Endothelial cell of umbilical vein (primary cell): ENCODE data around the gene GANC. TPM values are rescaled to one million over a fixed set of nuclear protein-coding genes. Genes with fewer than 3 reads are reported as not detected.

Source experiments
- BruUV-seq: library from RNA; stranded (reverse); fragments of 400-500 nt; replicated peaks from 2 replicates; lab custom pipeline; 2021; lab: Mats Ljungman, UMichigan
- CTCF ChIA-PET: fragments of 300-600, 350-600 bp; sonication (Branson Sonifier 250); formaldehyde crosslinking; loops from one replicate; lab custom pipeline; 2021; ENCODE audit warnings: antibody characterized with exemption, inconsistent platforms; lab: Charles Lee
- POLR2A ChIA-PET: fragments of 300-600, 350-600 bp; sonication (Branson Sonifier 250); formaldehyde crosslinking; loops from one replicate; lab custom pipeline; 2021; ENCODE audit warnings: antibody characterized with exemption, inconsistent platforms; lab: Charles Lee
- DNase-seq: peaks from one replicate; pipeline ENCODE4 v3.0.0-alpha.2; 2011; ENCODE audit warnings: low read depth, low spot score
- FAIRE-seq: peaks from 2 replicates; lab custom pipeline; 2011; peaks lifted over from hg19 to GRCh38; lab: Jason Lieb, UNC
- H2AFZ ChIP-seq: 2 replicates; pipeline ENCODE4 v1.6.0; 2012; ENCODE audit warnings: low read depth, low read length, control low read depth, inconsistent platforms
- H3K27ac ChIP-seq: 2 replicates; pipeline ENCODE4 v1.5.1; 2011; ENCODE audit warnings: low read depth, mild to moderate bottlenecking, control low read depth, low read length, moderate library complexity; ENCODE audit not compliant: insufficient read depth
- H3K27me3 ChIP-seq, 2 experiments: 2 replicates each; pipeline versions ENCODE4 v1.6.0 to v1.6.1; 2011; ENCODE audit warnings: low read length in 2 of 2, mixed read lengths in 1 of 2; ENCODE audit not compliant: control insufficient read depth in 2 of 2, insufficient read depth in 2 of 2
- H3K36me3 ChIP-seq, 2 experiments: 2 replicates in 1 of 2; 3 replicates in 1 of 2; pipeline ENCODE4 v1.5.1; 2011; ENCODE audit warnings: low read length in 2 of 2, mild to moderate bottlenecking in 1 of 2, moderate library complexity in 1 of 2; ENCODE audit not compliant: control insufficient read depth in 2 of 2, insufficient read depth in 2 of 2; ENCODE audit errors: extremely low read depth in 1 of 2
- H3K4me1 ChIP-seq: 3 replicates; pipeline ENCODE4 v1.5.1; 2011; ENCODE audit warnings: mild to moderate bottlenecking, low read length; ENCODE audit not compliant: control insufficient read depth, insufficient read depth; ENCODE audit errors: extremely low read depth
- H3K4me2 ChIP-seq: 2 replicates; pipeline ENCODE4 v1.6.1; 2011; ENCODE audit warnings: low read length, control low read depth, mixed read lengths; ENCODE audit not compliant: insufficient read depth
- H3K4me3 ChIP-seq, 3 experiments: fragments of 200-600 bp in 1 of 3; sonication (generic), shearing (Covaris generic) in 1 of 3; replicated peaks in 1 of 3; 2 replicates each; pipeline ENCODE4 v1.5.1; 2011 to 2016; ENCODE audit warnings: control low read depth in 3 of 3, low read length in 3 of 3, mild to moderate bottlenecking in 2 of 3, inconsistent platforms in 1 of 3, low read depth in 1 of 3, moderate library complexity in 1 of 3; ENCODE audit not compliant: insufficient read depth in 1 of 3
- H3K79me2 ChIP-seq: 2 replicates; pipeline ENCODE4 v1.6.0; 2012; ENCODE audit warnings: low read length, inconsistent platforms; ENCODE audit not compliant: control insufficient read depth, insufficient read depth
- H3K9ac ChIP-seq: replicated peaks from 2 replicates; pipeline ENCODE3; 2011; ENCODE audit warnings: low read length, control low read depth; ENCODE audit not compliant: insufficient read depth; ENCODE audit errors: extremely low read depth
- H3K9me1 ChIP-seq: replicated peaks from 3 replicates; pipeline ENCODE4 v1.6.0; 2011; ENCODE audit warnings: mild to moderate bottlenecking, low read length; ENCODE audit not compliant: control insufficient read depth, insufficient read depth; ENCODE audit errors: extremely low read depth
- H3K9me3 ChIP-seq: replicated peaks from 2 replicates; pipeline ENCODE4 v1.5.1; 2012; ENCODE audit warnings: low read length, inconsistent platforms; ENCODE audit not compliant: control insufficient read depth, insufficient read depth
- H4K20me1 ChIP-seq: replicated peaks from 2 replicates; pipeline ENCODE3; 2011; ENCODE audit warnings: mild to moderate bottlenecking, low read length; ENCODE audit not compliant: control insufficient read depth, insufficient read depth; ENCODE audit errors: extremely low read depth
- CTCF ChIP-seq, 2 donors: IDR thresholded peaks; 1 replicate in 1 of 2; 2 replicates in 1 of 2; pipeline ENCODE4 v1.5.1; 2011; ENCODE audit warnings: low read length in 2 of 2, mild to moderate bottlenecking in 2 of 2, moderate library complexity in 2 of 2, control low read depth in 1 of 2, inconsistent platforms in 1 of 2, low read depth in 1 of 2; ENCODE audit not compliant: insufficient read depth in 1 of 2; ENCODE audit errors: extremely low read depth in 1 of 2
- EZH2 ChIP-seq: IDR thresholded peaks from 2 replicates; pipeline ENCODE4 v1.6.1; 2012; ENCODE audit warnings: borderline replicate concordance, low read depth, mild to moderate bottlenecking, moderate library complexity, low read length, inconsistent platforms; ENCODE audit not compliant: severe bottlenecking
- FOS ChIP-seq: IDR thresholded peaks from 2 replicates; pipeline ENCODE4 v1.6.1; 2011; ENCODE audit warnings: mild to moderate bottlenecking, low read length, moderate library complexity, borderline replicate concordance; ENCODE audit not compliant: insufficient read depth
- JUN ChIP-seq: IDR thresholded peaks from 2 replicates; pipeline ENCODE4 v1.6.1; 2011; ENCODE audit warnings: borderline replicate concordance, low read depth; ENCODE audit not compliant: insufficient read length, insufficient read depth
- MAX ChIP-seq: IDR thresholded peaks from 2 replicates; pipeline ENCODE4 v1.6.1; 2011; ENCODE audit not compliant: insufficient read depth, insufficient read length
- MYC ChIP-seq: IDR thresholded peaks from one replicate; pipeline ENCODE4 v1.6.1; 2011; ENCODE audit warnings: mild to moderate bottlenecking, low read depth, low read length
- POLR2AphosphoS5 ChIP-seq: IDR thresholded peaks from 2 replicates; pipeline ENCODE4 v1.6.1; 2012; ENCODE audit warnings: low read depth, mild to moderate bottlenecking, control low read depth, low read length, moderate library complexity; ENCODE audit not compliant: insufficient read depth
- dilution Hi-C: fragments of 300-500 bp; cut with MboI; formaldehyde crosslinking; loops from one replicate; pipeline ENCODE4 v1.15.0; 2019; ENCODE audit warnings: low sequenced_read_pairs; ENCODE audit not compliant: extremely low pct_ligation_motif_present
- intact Hi-C: fragments of 100-400 bp; cut with micrococcal nuclease; formaldehyde crosslinking; loops from one replicate; pipeline ENCODE4 v1.10.0; 2022
- polyA plus RNA-seq, 4 experiments: library from polyadenylated mRNA; depleted of rRNA in 3 of 4; stranded (reverse) in 3 of 4; unstranded in 1 of 4; fragments of >200 nt; gene quantifications; 2 replicates each; pipeline versions ENCODE4 v1.2.1 to v1.2.3, GENCODE V29; 2011 to 2012; ENCODE audit warnings: missing spikeins in 1 of 4
- total RNA-seq: library from RNA; stranded (reverse); gene quantifications from 2 replicates; pipeline ENCODE4 v1.2.3, GENCODE V29; 2021

Gene GANC
- total and polyA plus RNA-seq, 2 donors (not counting 3 experiments of a cell fraction or from before 2014, with no cell fraction given): 8.5 to 17.8 TPM

GRCh38 chr15:42367041-42367440 lies 94.0 kb downstream of the GANC start:
- Histone ChIP-seq H3K4me1 (no peaks in the 10 kb centered on the region), H3K9me3 (no peaks in the 10 kb centered on the region), H2AFZ (no peak overlapping the region), H3K79me2 (no peaks in the 10 kb centered on the region), H3K4me3 (no peak overlapping the region), H3K36me3 (no peaks in the 10 kb centered on the region), H3K27ac (no peak overlapping the region), H3K4me2 (no peak overlapping the region), H4K20me1 (no peaks in the 10 kb centered on the region), H3K9me1 (no peaks in the 10 kb centered on the region), H3K27me3 (peaks cover 0 to 3% of the 10 kb centered on the region in 2 experiments), H3K9ac (no peak overlapping the region)
- intact Hi-C loops: no loop called here
- dilution Hi-C loops: no loop called here
- FAIRE-seq (no peak), DNase-seq (no peak)
- BruUV-seq: no TSS peak
- no peak for TF ChIP-seq MYC
- no peak for TF ChIP-seq MAX
- no peak for TF ChIP-seq POLR2AphosphoS5
- no peak for TF ChIP-seq FOS
- no peak for TF ChIP-seq EZH2
- no peak for TF ChIP-seq CTCF (IDR thresholded peaks at IDR 0.05; ENCODE audit: extremely low read depth in 1 of 2, insufficient read depth in 1 of 2, low read depth in 1 of 2, low read length in 2 of 2)
- TF ChIP-seq JUN: no peak
- POLR2A ChIA-PET: no interaction called here
- CTCF ChIA-PET: interaction anchor here (0.5 to 2.5 kb wide), 5 partner anchors 11 to 709 kb away, joined by 3 to 13 read pairs (median 4); no protein-coding TSS in a partner anchor
